HG03521 (cell line): ENCODE measurements around the gene PRICKLE2.

Experiments used
- ATAC-seq: cut with Tn5 transposase; IDR thresholded peaks from one replicate; pipeline ENCODE4 v1.9.1; 2021; ENCODE audit warnings: mild to moderate bottlenecking, moderate library complexity; ENCODE audit not compliant: unreplicated experiment

The PRICKLE2 gene

DNA sequence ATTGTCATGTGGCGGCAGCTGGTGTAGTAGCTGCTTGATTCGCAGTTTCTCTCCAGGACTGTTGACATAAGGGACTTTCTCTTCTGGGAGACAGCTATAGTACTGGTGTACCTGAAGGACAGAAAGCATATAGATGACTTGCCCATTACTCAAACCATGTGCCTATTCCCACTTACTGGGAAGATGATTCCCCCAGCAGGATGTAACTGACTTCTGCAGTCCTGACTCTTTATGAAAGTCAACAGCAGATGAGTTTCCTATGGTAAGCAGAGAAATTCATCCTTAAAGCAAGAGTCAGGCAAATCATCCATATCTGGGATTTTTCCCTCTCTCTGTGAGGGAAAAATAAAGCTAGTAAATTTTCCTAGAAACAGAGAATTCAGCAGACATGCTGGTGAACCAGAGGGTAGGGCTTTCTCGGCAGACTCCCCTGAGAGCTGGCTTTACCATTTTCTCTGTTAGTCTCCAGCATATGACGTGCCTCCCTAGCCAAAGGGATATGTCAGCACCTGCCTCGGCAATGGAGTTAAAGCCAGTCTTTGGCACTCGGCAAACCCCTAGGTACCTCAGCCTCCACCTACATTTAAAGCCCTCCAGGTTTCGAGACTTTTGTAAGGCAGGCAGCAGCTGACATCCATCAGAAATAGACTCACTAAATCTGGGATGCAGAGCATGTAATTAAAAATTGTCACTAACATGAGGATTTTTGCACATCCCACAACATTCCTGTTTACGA lies 62.1 kb downstream of the PRICKLE2 start:
- ATAC-seq = no peak

DNA sequence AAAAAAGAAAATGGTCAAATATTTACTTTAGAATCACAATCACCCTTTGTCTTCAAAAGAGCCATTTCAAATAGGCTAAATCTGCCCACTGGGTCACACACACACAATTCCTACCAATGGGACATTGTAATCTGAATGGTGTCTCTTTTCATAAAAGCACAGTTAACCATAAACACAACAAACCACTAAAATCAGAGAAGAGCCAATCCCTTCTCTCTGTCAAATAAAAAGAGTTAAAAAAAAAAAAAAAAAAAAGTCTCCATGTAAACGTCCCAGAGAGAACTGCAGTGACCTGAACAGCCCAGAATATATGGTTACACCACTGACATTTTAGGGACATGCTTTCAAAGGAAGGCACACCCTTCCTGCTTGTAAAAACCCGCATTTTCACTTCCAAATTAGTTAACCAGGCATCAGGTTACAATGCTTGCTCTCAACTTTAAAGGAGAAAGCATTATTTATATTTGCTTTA lies 63.7 kb downstream of the PRICKLE2 start:
- ATAC-seq = no peak

DNA sequence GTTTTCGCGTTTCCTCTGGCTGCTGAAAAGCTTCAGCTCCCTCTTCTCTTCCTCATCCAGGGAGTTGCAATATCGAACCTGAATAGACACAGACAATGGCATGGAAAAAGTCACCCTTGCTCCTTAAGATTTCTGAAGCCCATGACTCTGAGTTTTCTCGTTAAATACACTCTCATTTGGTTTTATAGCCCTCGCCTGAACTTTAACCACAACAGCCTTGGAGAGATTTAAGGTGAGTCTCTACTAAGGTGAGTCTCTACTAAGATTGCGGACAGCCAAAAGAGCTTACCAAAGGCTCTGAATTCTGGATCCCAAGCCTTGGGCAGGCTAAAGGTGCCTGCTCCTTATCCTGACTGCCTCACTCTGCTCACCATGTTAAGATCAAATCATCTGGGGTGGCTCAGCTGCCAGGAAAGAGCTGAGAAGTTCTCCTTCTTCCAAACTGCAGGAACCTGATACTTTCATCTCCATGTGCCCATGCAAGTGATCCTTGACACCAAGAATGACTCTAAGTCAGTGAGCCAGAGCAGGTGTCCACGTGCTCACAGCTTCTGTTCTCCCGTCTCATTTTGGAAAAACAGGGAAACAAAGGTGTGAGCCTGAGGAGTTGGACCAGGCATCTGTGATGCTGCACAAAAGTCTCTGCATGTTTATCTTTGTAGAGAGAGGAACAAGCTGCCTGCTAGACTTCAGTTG lies 65.1 kb downstream of the PRICKLE2 start:
- no peak for ATAC-seq

DNA sequence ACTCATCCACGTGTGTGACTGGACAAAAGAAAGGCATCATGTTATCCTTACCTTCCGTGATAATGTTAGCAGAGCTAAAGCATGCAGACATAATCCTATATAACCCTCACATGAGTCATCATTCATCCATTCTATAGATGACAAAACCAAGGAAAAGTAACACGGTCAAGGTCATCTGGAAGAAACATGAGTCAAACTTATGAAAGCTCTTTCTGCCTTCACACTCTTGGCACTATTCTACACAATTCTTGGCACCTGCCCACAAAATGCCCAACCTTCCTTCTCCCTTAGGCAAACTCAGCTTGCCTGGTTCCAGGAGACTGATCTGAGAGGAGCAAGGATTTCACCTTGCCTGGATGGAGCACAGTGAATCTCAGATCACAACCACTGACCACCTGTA lies 66.9 kb downstream of the PRICKLE2 start:
- no peak for ATAC-seq

DNA sequence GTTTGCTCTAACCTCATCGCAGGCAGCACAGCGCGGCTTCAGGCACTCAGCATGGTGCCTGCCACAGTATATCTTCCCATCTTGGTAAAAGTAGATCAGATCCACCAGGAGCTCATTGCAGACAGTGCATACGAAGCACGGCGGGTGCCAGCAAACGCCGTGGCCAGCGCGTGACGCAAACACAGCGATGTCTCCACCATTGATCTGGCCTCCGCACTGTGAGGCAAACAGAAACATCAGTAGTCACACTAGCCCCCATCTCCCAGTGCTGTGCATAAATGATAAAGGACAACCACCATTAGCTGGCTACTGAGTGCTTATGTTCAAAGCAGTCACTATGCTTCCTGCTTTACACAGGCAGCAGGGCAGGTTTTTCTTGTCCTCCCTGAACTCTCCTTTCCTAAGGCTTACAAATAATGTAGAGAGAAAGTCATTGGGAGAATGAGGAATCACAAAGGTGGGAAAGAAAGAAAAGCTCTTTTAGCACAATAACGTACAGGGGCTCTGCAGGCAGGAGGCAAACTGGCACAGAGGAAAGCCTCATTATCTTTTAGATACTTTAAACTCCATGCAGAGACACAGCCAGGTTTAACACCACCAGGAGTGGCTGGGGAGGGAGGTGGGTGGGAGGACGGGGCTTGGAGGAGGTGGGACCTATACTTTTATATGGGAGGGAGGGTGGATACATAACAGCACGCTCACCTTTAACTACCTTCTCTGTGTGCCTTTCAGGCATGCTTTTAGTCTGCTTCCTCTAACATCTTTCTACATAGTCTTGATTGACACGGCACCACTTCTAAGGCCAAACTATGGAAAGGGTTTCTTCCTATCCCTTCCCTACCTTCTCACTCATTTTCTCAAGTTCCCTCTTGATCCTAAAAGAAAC lies 67.9 kb downstream of the PRICKLE2 start:
- ATAC-seq = no peak

DNA sequence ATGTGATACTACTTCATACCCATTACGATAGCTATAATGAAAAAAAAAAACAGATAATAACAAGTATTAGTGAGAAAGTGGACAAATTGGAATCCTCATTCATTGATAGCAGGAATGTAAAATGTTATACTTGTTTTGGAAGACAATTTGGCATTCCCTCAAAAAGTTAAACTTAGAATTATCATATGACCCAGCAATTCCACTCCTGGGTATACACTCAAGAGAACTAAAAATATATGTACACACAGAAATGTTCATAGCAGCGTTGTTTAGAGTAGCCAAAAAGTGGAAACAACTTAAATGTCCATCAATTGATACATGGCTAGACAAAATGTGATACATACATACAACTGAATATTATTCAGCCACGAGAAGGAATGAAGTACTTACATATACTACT lies 69.9 kb downstream of the PRICKLE2 start:
- no peak for ATAC-seq

DNA sequence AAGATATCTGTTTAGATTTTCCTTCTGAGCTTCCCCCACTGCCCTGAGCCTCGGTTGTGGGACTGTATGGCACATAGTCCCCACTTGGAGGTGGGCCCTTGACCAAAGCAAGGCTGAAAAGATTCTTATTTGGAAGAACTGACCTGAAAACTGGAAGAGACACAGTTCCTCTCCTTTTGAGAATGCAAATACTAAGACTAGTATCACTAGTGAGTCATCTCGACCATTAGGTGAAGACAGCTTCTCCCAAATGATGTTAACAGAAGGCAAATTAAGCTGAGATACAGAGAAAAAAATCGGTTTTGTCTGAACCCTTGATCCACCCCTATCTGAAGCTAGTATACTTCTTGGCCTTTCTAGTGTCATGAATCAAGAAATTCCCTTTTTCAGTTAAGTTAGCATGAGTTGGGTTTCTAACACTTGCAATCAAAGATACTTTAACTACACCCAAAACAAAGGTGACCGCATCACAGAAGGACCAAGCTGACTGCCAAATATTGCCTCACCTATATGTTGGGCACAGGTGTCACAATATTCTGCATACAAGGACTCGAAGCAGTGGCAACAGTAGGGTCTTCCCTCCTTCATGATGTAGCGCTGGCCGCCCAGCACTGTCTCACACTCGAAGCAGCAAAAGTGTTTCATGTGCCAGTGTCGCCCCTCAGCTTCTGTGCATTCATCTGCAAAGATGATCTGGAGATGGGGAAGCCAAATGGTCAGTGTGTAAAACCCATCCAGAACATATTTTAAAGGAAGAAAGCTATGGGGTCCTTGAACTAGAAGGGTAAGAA lies 72.4 kb downstream of the PRICKLE2 start:
- ATAC-seq = no peak

DNA sequence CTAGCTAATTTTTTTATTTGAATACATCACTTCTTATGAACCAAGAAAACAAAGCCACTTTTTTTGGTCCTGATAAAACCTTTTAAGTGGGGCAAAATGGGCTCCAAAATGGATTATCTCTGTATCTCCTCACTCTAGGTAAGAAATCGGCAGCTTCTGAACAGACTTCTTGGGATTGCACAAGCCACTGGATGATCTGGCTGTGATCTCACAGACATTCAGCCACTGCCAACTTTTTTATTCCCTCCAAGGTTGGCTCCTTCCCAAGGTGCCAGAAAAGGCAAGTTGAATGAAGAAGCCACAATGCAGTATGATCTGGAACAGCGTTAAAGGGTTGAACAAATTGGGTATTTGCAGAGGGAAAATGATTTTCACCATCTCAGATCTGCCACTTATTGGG lies 73.2 kb downstream of the PRICKLE2 start:
- ATAC-seq = no peak

DNA sequence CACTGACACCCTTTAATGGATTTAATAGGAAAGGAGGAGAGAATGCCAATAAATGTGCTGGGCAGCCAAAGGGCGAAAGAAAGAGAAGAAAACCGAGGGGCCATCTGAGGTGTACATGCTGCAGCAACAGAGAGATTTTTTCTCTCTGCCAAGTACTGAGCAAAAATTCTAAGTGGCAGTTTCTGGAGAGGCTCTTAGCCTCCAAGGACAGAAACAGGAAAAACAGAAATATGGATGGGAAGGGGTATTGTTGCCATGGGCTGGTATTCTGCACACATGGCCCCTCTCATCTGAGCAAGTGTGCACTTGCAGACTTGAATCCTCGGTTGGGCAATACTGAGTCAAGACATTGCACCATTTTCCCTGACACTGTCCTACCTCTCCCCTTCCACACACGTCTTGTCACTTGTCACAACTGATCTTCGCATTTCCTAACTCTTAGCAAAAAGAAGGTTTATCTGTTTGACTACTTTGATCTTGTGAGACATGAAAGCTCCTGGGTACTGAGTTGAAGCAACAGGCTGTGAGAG lies 73.9 kb downstream of the PRICKLE2 start:
- no peak for ATAC-seq

DNA sequence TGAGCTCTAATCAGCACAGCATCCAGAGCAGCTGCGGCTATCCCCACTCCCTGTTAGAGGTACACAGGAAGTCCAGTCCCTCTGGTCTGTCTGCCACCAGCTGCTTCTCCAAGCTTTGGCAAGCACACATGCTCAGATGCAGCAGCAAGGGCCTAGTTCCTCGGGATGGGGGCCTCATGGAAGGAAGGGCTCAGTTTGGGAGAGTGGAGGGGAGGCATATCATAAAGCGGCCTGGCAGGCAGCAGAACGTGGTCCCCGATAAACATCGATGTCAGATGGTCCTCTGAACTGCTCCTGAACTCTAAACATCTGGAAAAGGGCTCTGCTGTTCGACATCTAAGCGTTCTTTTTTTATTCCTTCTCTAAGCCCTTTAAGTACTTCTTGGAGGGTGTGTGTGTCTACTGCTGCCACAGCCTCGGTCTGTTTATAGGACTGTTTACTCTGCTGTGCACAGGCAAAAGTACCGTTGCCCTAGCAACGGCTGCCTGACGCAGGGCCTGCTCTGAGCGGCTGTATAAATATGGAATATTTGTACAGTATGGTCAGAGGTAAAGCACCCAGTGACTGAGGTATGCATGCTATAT lies 74.6 kb downstream of the PRICKLE2 start:
- no peak for ATAC-seq

DNA sequence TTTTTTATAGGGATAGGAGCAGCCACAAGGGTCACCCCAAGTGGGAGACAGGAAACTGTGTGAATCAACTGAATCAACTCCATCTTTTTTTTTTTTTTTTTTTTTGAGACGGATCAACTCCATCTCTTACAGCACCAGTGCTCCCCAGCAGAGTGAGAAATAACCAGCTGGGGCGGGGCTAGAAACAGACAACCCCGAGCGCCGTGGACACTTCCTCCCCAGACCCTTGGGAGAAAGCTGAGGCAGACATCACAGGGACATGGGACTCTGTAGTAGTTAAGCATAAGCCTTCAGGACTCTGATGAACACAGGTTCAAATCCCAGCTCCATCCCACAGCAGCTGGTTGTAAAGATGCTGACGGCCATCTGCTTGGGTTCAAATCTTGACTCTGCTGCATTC lies 75.4 kb downstream of the PRICKLE2 start:
- ATAC-seq = no peak

DNA sequence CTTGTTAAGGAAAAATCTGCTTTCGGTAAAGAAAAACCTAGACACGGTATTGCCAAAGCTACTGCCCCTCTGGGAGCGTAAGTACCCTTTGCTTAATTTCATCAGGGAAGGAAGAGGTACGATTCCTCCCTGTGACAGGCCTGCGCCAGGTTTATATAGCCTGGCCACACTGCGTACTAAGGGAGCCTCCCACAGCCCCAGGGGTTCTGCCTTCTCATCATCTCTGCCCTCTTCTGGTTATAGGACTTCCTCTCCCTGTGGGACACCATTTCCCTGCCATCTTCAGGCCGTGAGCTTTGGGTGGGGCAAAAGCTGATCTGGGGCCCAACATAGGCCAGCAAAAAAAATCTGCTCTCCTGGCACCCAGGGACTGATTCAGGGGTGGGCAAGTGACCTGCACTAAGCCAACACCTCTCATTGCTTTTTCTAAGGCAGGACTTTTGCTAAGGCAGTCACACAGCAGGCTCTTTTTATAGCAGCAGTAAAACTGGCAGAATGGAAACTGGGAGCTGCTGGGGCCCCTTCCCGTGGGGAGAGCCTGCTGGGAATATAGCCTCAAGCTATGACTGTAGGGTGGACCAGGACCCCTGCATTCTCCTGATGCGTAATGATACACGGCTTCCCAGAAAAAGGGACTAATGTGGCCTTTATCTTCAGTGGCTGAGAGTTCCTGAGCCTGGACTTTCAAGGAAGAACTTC lies 76.2 kb downstream of the PRICKLE2 start:
- ATAC-seq = no peak

DNA sequence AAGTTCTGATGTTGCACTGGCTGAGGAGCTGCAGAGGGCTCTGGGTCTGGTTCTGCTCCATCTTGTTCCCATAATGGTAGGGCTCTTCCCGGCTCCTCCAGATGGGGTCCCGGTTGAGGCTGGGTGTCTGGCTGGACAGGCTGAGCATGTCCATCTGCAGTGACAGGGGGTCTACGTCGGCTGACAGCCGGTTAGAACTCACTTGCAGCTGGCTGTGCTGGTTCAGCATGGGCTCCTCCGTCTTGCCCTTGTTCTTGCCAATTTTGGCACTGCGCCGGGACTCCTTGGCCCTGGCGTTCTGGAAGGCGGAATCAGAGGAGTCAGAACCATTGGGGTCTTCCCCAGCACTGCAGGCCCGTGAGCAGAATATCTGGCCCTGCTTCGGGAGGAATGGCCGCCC lies 78.1 kb downstream of the PRICKLE2 start:
- no peak for ATAC-seq

DNA sequence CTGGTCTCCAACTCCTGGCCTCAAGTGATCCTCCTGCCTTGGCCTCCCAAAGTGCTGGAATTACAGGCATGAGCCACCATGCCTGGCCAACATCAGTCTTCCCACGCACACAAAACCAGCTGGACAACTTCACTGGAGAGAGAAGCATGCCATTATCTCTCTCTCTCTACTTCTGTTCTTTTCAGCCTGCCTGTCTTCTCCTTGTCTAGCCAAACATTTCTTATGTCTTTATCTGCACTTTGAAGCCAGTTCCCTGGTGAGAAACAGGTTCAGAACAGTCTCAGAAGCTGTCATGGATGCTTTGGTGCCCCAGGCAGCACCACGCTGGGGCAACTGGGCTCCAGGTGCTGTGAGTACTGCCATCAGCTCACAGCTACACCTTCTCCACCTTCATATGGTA lies 79.8 kb downstream of the PRICKLE2 start:
- ATAC-seq = no peak

DNA sequence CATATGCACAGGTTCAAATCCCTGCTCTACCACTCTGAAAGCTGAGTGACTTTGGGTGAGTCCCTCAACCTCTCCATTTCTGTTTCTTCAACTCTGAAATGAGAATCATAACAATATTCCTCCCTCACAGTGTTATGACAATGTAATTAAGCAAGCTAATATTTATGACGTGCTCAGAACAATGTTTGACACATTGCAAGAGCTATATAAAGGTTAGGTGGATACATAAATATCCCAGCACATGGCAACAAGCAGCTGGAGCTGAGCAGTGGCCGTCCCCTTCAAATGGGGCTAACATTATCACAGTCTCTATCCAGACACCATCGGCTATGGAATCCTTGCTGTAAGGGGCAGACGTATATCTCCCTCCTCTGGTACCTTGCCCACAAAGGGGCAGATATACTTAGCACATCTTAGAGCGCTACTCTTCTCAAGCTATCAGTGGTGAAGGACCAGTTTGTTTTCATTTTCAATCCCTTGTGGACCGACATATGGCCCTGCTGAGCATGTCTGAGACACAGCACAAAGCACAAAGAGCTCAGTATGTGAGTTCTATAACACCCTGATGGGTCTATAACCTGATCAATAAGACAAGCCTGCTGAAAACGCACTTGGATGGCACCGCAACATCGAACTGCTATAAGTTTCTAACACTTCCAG lies 80.9 kb downstream of the PRICKLE2 start:
- ATAC-seq = no peak

DNA sequence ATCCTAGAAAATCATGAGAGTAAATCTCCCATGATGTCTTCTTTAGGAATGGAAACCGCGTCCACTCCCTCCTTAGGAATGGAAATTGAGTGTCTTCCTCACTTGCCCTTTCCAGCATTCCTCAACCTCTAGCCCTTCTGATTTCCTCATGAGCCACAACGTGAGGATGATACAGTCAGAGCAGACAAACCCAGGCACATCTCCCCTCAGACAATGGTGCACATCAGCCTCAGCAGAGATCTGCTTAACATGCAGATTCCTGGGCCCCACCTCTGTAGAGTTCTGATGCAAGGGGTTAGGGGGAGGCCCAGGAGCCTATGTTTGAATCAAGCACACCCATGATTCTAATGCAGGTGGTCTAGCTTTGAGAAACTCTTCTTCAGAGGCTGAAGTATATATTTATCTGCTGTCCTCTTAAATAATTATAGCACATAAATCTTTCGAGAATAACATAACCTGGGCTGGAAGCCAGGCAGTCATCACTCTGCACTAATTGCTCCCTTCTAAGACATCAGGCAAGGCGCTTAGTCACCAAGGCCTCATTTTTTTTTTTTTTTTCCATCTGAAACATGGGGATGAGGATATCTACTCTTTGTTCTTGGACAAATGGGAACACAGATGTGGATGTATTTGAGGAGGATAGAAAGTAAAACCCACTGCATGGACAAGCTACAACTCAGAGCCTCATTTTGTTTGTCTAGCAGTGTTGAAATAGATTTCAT lies 81.7 kb downstream of the PRICKLE2 start:
- no peak for ATAC-seq

DNA sequence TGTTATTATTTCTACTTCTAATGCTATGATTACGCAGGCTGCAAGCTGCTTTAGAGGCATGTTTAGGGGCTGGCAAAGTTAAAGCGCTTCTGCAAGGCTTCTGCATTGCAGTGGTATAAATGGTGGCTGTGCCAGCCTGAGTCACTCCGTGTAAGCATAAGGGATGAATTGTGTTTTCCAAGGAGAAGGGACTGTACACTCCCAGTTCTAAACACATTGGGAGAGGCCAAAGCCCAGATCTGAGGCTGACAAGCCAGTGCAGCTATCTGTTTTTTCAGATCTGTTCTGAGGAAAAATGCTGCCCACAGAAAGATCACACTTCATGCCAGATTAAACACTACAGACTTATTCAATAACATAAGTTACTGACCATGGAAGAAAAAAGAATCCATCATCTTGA lies 83.8 kb downstream of the PRICKLE2 start:
- no peak for ATAC-seq

DNA sequence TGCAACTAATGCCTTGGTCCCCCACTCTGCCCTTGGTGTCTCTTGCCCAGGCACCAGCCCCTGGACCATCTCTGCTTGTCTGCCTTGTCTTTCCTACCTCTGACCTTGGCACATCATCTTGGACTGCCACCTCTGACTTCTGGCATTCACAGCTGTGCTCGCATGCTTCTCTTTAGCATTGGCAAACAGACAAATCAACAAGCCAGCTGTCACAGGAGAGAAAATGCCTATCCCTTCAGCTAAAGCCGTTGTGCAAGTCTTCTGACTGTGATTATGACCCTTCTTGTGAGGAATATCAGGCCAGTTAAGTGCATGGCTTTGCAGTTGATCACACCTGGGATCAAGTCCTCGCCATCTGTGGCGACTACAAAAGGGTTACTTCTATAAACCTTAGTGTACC lies 84.6 kb downstream of the PRICKLE2 start:
- no peak for ATAC-seq
